ENCODE measurements around the gene CLECL1.

DNA sequence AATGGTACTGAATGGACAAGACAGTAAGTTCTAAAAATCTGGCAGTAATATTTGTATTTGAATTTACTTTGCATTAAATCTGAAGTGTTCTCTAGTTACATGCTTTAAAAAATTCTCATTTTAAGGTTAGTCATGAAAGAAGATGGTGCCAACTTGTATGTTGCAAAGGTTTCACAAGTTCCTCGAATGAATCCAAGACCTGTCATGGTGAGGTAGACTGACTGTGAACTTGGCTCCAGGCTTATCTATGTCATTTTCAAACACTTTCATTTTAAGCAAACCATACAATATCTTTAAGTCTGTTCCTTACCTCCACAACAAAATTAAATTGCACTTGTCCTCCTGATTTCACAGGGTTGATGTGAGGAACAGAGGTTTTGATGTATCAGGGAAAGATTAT is 40.0 kb downstream of the CLECL1 start:
- TF ChIP-seq EZH2 (IDR thresholded peaks at IDR 0.05; ENCODE audit: low read depth, unreplicated experiment), result no peak
- TF ChIP-seq, protein P1, sequence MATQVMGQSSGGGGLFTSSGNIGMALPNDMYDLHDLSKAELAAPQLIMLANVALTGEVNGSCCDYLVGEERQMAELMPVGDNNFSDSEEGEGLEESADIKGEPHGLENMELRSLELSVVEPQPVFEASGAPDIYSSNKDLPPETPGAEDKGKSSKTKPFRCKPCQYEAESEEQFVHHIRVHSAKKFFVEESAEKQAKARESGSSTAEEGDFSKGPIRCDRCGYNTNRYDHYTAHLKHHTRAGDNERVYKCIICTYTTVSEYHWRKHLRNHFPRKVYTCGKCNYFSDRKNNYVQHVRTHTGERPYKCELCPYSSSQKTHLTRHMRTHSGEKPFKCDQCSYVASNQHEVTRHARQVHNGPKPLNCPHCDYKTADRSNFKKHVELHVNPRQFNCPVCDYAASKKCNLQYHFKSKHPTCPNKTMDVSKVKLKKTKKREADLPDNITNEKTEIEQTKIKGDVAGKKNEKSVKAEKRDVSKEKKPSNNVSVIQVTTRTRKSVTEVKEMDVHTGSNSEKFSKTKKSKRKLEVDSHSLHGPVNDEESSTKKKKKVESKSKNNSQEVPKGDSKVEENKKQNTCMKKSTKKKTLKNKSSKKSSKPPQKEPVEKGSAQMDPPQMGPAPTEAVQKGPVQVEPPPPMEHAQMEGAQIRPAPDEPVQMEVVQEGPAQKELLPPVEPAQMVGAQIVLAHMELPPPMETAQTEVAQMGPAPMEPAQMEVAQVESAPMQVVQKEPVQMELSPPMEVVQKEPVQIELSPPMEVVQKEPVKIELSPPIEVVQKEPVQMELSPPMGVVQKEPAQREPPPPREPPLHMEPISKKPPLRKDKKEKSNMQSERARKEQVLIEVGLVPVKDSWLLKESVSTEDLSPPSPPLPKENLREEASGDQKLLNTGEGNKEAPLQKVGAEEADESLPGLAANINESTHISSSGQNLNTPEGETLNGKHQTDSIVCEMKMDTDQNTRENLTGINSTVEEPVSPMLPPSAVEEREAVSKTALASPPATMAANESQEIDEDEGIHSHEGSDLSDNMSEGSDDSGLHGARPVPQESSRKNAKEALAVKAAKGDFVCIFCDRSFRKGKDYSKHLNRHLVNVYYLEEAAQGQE (IDR thresholded peaks at IDR 0.05; ENCODE audit: unreplicated experiment), result no peak
- TF ChIP-seq, protein P2, sequence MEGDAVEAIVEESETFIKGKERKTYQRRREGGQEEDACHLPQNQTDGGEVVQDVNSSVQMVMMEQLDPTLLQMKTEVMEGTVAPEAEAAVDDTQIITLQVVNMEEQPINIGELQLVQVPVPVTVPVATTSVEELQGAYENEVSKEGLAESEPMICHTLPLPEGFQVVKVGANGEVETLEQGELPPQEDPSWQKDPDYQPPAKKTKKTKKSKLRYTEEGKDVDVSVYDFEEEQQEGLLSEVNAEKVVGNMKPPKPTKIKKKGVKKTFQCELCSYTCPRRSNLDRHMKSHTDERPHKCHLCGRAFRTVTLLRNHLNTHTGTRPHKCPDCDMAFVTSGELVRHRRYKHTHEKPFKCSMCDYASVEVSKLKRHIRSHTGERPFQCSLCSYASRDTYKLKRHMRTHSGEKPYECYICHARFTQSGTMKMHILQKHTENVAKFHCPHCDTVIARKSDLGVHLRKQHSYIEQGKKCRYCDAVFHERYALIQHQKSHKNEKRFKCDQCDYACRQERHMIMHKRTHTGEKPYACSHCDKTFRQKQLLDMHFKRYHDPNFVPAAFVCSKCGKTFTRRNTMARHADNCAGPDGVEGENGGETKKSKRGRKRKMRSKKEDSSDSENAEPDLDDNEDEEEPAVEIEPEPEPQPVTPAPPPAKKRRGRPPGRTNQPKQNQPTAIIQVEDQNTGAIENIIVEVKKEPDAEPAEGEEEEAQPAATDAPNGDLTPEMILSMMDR (conservative IDR thresholded peaks at IDR 0.05; ENCODE audit: low read depth in 2 of 2), result no peak
- TF ChIP-seq JUNB (IDR thresholded peaks at IDR 0.05; ENCODE audit: unreplicated experiment), result no peak
- TF ChIP-seq POLR2AphosphoS5 (IDR thresholded peaks at IDR 0.05; ENCODE audit: low read depth), result no peak

Measured in GM23338 (cell line).